ENCODE measurements around the gene ARPP19. TPM values are rescaled to one million over a fixed set of nuclear protein-coding genes. Genes with fewer than 3 reads are reported as not detected.

The ARPP19 gene
- total RNA-seq, 1 experiment from 2014 or later, result 163 TPM

GRCh38 chr15:52559575-52559974 is 9.3 kb downstream of the ARPP19 start:
- no peaks in the 10 kb centered on the region for H3K27me3 ChIP-seq (ENCODE audit: insufficient read depth, low read length)
- ChIA-PET RAD21 (ENCODE audit: low non-redundant PET in 1 of 2, low total read pairs in 2 of 2, uncharacterized antibody in 2 of 2, unreplicated experiment in 2 of 2) (no interaction called here), POLR2A (no interaction called here), CTCF (no interaction called here)
- H3K9ac ChIP-seq (ENCODE audit: low read length), result no peak overlapping the region
- no peak overlapping the region for H3K27ac ChIP-seq (ENCODE audit: low read depth, low read length)
- H2AFZ ChIP-seq (ENCODE audit: low read depth, low read length, poor library complexity, severe bottlenecking), result no peak overlapping the region
- no TSS peak for BruUV-seq (replicated peaks)
- H3K36me3 ChIP-seq (ENCODE audit: control insufficient read depth in 1 of 2, insufficient read depth in 2 of 2, low read length in 2 of 2), result peaks cover 6 to 16% of the 10 kb centered on the region in 2 experiments
- H3K79me2 ChIP-seq (ENCODE audit: insufficient read depth, low read length), result peaks cover 100% of the 10 kb centered on the region
- ATAC-seq (no peak), DNase-seq (ENCODE audit: low read depth, low spot score) (no peak)
- no peak overlapping the region for H3K4me2 ChIP-seq (ENCODE audit: low read length)
- peaks cover 67% of the 10 kb centered on the region for H4K20me1 ChIP-seq (ENCODE audit: insufficient read depth)
- no peaks in the 10 kb centered on the region for H3K9me2 ChIP-seq (ENCODE audit: insufficient read depth)
- H3K4me3 ChIP-seq (replicated peaks in 1 of 2; ENCODE audit: low read depth in 1 of 2, low read length in 2 of 2), result no peak overlapping the region
- no peaks in the 10 kb centered on the region for H3K9me3 ChIP-seq (ENCODE audit: control insufficient read depth in 1 of 2, insufficient read depth in 1 of 2, low read depth in 1 of 2, low read length in 2 of 2)
- H3K4me1 ChIP-seq (ENCODE audit: control insufficient read depth in 1 of 2, insufficient read depth in 2 of 2, low read length in 2 of 2), result peaks cover 3 to 12% of the 10 kb centered on the region in 2 experiments; a peak in 1 of 4 replicates
- no peak for TF ChIP-seq EZH2phosphoT487 (IDR thresholded peaks at IDR 0.05; ENCODE audit: borderline replicate concordance)
- TF ChIP-seq POLR2AphosphoS5 (IDR thresholded peaks at IDR 0.05; ENCODE audit: low read depth, low read length), result no peak
- no peak for TF ChIP-seq ZBTB33 (IDR thresholded peaks at IDR 0.05; ENCODE audit: extremely low read depth, insufficient replicate concordance, low read length)
- intact Hi-C loops (cut with micrococcal nuclease), result no loop called here

GRCh38 chr15:52559022-52559421 is 9.8 kb downstream of the ARPP19 start:
- POLR2A ChIA-PET, result no interaction called here
- no peak overlapping the region for H3K4me3 ChIP-seq (replicated peaks in 1 of 2; ENCODE audit: low read depth in 1 of 2, low read length in 2 of 2)
- H3K9ac ChIP-seq (ENCODE audit: low read length), result no peak overlapping the region
- RAD21 ChIA-PET (ENCODE audit: low non-redundant PET in 1 of 2, low total read pairs in 2 of 2, uncharacterized antibody in 2 of 2, unreplicated experiment in 2 of 2), result no interaction called here
- intact Hi-C loops (cut with micrococcal nuclease), result no loop called here
- H3K79me2 ChIP-seq (ENCODE audit: insufficient read depth, low read length), result peaks cover 100% of the 10 kb centered on the region
- peaks cover 7 to 17% of the 10 kb centered on the region in 2 experiments for H3K36me3 ChIP-seq (ENCODE audit: control insufficient read depth in 1 of 2, insufficient read depth in 2 of 2, low read length in 2 of 2)
- DNase-seq (ENCODE audit: low read depth, low spot score) (no peak), ATAC-seq (no peak)
- CTCF ChIA-PET, result no interaction called here
- H4K20me1 ChIP-seq (ENCODE audit: insufficient read depth), result peaks cover 62% of the 10 kb centered on the region
- no peak overlapping the region for H3K27ac ChIP-seq (ENCODE audit: low read depth, low read length)
- TF ChIP-seq SRF (IDR thresholded peaks at IDR 0.05; ENCODE audit: low read depth) (no peak), FOSL1 (IDR thresholded peaks at IDR 0.05; ENCODE audit: low read depth) (no peak)
- no peaks in the 10 kb centered on the region for H3K9me2 ChIP-seq (ENCODE audit: insufficient read depth)
- H3K4me2 ChIP-seq (ENCODE audit: low read length), result no peak overlapping the region
- H3K27me3 ChIP-seq (ENCODE audit: insufficient read depth, low read length), result no peaks in the 10 kb centered on the region
- no peaks in the 10 kb centered on the region for H3K9me3 ChIP-seq (ENCODE audit: control insufficient read depth in 1 of 2, insufficient read depth in 1 of 2, low read depth in 1 of 2, low read length in 2 of 2)
- no peak overlapping the region for H2AFZ ChIP-seq (ENCODE audit: low read depth, low read length, poor library complexity, severe bottlenecking)
- H3K4me1 ChIP-seq (ENCODE audit: control insufficient read depth in 1 of 2, insufficient read depth in 2 of 2, low read length in 2 of 2), result peaks cover 3 to 12% of the 10 kb centered on the region in 2 experiments; a peak in 1 of 4 replicates
- BruUV-seq (replicated peaks), result no TSS peak

Measured in HCT116 (cell line).